GM12878 (cell line): ENCODE results near the gene PLEKHM2. TPM values are rescaled to one million over a fixed set of nuclear protein-coding genes. Genes with fewer than 3 reads are reported as not detected.

Experiments used
- ATAC-seq: fragments of 200-7000 bp; cut with Tn5 transposase; 3 replicates; pipeline ENCODE4 v1.9.1; 2020; ENCODE audit warnings: mild to moderate bottlenecking, moderate library complexity
- BruUV-seq: library from RNA; stranded (reverse); fragments of 400-500 nt; replicated peaks from 2 replicates; lab custom pipeline; 2021; lab: Mats Ljungman, UMichigan
- CTCF ChIA-PET: fragments of 300-600 bp; sonication (Branson Sonifier 250); formaldehyde crosslinking; extraction: SDS; loops from one replicate; lab custom pipeline; 2021; ENCODE audit warnings: inconsistent platforms; lab: Yijun Ruan, JAX
- POLR2A ChIA-PET: fragments of 350-600 bp; formaldehyde crosslinking; extraction: SDS; loops from one replicate; lab custom pipeline; 2021; ENCODE audit warnings: inconsistent platforms; lab: Charles Lee
- RAD21 ChIA-PET: fragments of 300-600 bp; sonication (Branson Sonifier 250); formaldehyde crosslinking; loops from one replicate; lab custom pipeline; 2023; ENCODE audit warnings: antibody characterized with exemption; ENCODE audit not compliant: unreplicated experiment; lab: Charles Lee
- SMC1A ChIA-PET: fragments of 300-600 bp; sonication (Branson Sonifier 250); formaldehyde crosslinking; loops from one replicate; lab custom pipeline; 2023; ENCODE audit not compliant: unreplicated experiment, uncharacterized antibody; lab: Charles Lee
- DNase-seq: peaks from one replicate; pipeline ENCODE4 v3.0.0-alpha.2; 2011; ENCODE audit warnings: low read depth, low spot score
- FAIRE-seq: peaks from 3 replicates; lab custom pipeline; 2011; peaks lifted over from hg19 to GRCh38; lab: Jason Lieb, UNC
- H2AFZ ChIP-seq: 2 replicates; pipeline ENCODE4 v1.6.0; 2011; ENCODE audit warnings: low read depth, low read length, control low read depth; ENCODE audit not compliant: control insufficient read depth
- H3K27ac ChIP-seq: 2 replicates; pipeline ENCODE4 v1.5.1; 2011; ENCODE audit warnings: control low read depth; ENCODE audit not compliant: control insufficient read depth, insufficient read depth
- H3K27me3 ChIP-seq, 2 experiments: replicated peaks in 1 of 2; 2 replicates each; pipeline versions ENCODE4 v1.6.0 to v1.6.1; 2011; ENCODE audit warnings: low read length in 1 of 2; ENCODE audit not compliant: control insufficient read depth in 2 of 2, insufficient read depth in 2 of 2
- H3K36me3 ChIP-seq, 2 experiments: 2 replicates each; pipeline ENCODE4 v1.5.1; 2011; ENCODE audit warnings: low read length in 1 of 2; ENCODE audit not compliant: control insufficient read depth in 2 of 2, insufficient read depth in 2 of 2
- H3K4me1 ChIP-seq: 2 replicates; pipeline ENCODE4 v1.6.1; 2011; ENCODE audit warnings: mild to moderate bottlenecking, low read length, moderate library complexity, mixed read lengths; ENCODE audit not compliant: control insufficient read depth, insufficient read depth
- H3K4me2 ChIP-seq: 2 replicates; pipeline ENCODE4 v1.6.0; 2011; ENCODE audit warnings: control low read depth; ENCODE audit not compliant: control insufficient read depth, insufficient read depth
- H3K4me3 ChIP-seq: fragments of 200-600 bp; sonication (generic); 2 replicates; pipeline ENCODE4 v1.5.1; 2016
- H3K79me2 ChIP-seq: 2 replicates; pipeline ENCODE4 v1.6.0; 2011; ENCODE audit warnings: low read length; ENCODE audit not compliant: control insufficient read depth, insufficient read depth
- H3K9ac ChIP-seq: 2 replicates; pipeline ENCODE4 v1.8.0; 2011; ENCODE audit warnings: low read length, control low read depth, mixed read lengths; ENCODE audit not compliant: control insufficient read depth, insufficient read depth
- H3K9me3 ChIP-seq: replicated peaks from 3 replicates; pipeline ENCODE4 v1.5.1; 2011; ENCODE audit warnings: mild to moderate bottlenecking, low read length; ENCODE audit not compliant: control insufficient read depth, insufficient read depth
- H4K20me1 ChIP-seq: 2 replicates; pipeline ENCODE4 v1.6.0; 2011; ENCODE audit not compliant: control insufficient read depth, insufficient read depth
- BCLAF1 ChIP-seq: fragments of 450-650 bp; IDR thresholded peaks from 2 replicates; pipeline ENCODE4 v1.6.1; 2017; ENCODE audit warnings: antibody characterized with exemption, mild to moderate bottlenecking, moderate library complexity
- BHLHE40 ChIP-seq, 2 experiments: fragments of 450-650 bp in 1 of 2; IDR thresholded peaks; 2 replicates each; pipeline ENCODE4 v1.6.1; 2011 to 2017; ENCODE audit warnings: low read depth in 2 of 2, borderline replicate concordance in 1 of 2, improper control_type of control experiment in 1 of 2, low read length in 1 of 2, mild to moderate bottlenecking in 1 of 2
- CHD4 ChIP-seq: fragments of 200-600 bp; sonication (generic); IDR thresholded peaks from 2 replicates; pipeline ENCODE4 v1.6.1; 2016; ENCODE audit warnings: mild to moderate bottlenecking
- CUX1 ChIP-seq: IDR thresholded peaks from 2 replicates; pipeline ENCODE4 v1.6.1; 2012; ENCODE audit warnings: improper control_type of control experiment, low read depth, low read length; ENCODE audit not compliant: insufficient replicate concordance
- HCFC1 ChIP-seq: fragments of 150-350 bp; IDR thresholded peaks from 2 replicates; pipeline ENCODE4 v1.6.1; 2014; ENCODE audit warnings: low read length
- KDM1A ChIP-seq: fragments of 200-600 bp; sonication (generic); IDR thresholded peaks from 2 replicates; pipeline ENCODE4 v1.6.1; 2016; ENCODE audit warnings: borderline replicate concordance
- REST ChIP-seq: IDR thresholded peaks from 2 replicates; pipeline ENCODE4 v1.6.1; 2012; ENCODE audit warnings: mild to moderate bottlenecking, low read depth, low read length
- SRF ChIP-seq, 2 experiments: IDR thresholded peaks; 2 replicates each; pipeline ENCODE4 v1.6.1; 2011; ENCODE audit warnings: low read depth in 2 of 2, low read length in 2 of 2, mild to moderate bottlenecking in 1 of 2, moderate library complexity in 1 of 2
- ZNF274 ChIP-seq: IDR thresholded peaks from one replicate; pipeline ENCODE4 v1.8.0; 2011; ENCODE audit not compliant: insufficient read length, insufficient read depth
- WGBS: methylation state at CpG from one replicate; pipeline ENCODE4 v1.1.6; 2016; ENCODE audit warnings: low lambda C conversion rate; ENCODE audit not compliant: insufficient replicate concordance, insufficient coverage; ENCODE audit errors: missing lambda C conversion rate; 5-methylcytosine and 5-hydroxymethylcytosine counted together
- in situ Hi-C: fragments of 300-500 bp; cut with MboI; formaldehyde crosslinking; loops from 9 replicates; pipeline ENCODE4 v1.14.3; 2018; ENCODE audit warnings: mixed read lengths
- intact Hi-C: fragments of 100-400 bp; cut with micrococcal nuclease; formaldehyde crosslinking; loops from one replicate; pipeline ENCODE4 v1.14.2; 2022; ENCODE audit not compliant: unreplicated experiment
- polyA plus RNA-seq, 11 experiments: library from polyadenylated mRNA; depleted of rRNA in 4 of 11; unstranded in 6 of 11; stranded (reverse) in 5 of 11; fragments of >200 nt; fragmentation: Nextera tagmentation in 4 of 11; fragmentation: Illumina TruSeq in 1 of 11; extraction: Ambion mirVana in 4 of 11; extraction: Trizol in 1 of 11; gene quantifications; 1 replicate in 1 of 11; 2 replicates in 10 of 11; pipeline versions ENCODE4 v1.2.1 to v1.2.3, GENCODE V29; 2011 to 2016; ENCODE audit warnings: inconsistent platforms in 2 of 11, missing spikeins in 2 of 11, low read depth in 1 of 11
- total RNA-seq, 4 experiments: library from RNA; depleted of rRNA in 3 of 4; stranded (reverse); fragments of >200 nt in 3 of 4; fragmentation: Illumina TruSeq in 1 of 4; extraction: Trizol in 1 of 4; gene quantifications; 2 replicates each; pipeline versions ENCODE4 v1.2.1 to v1.2.3, GENCODE V29; 2013 to 2021

PLEKHM2 gene
- total and polyA plus RNA-seq, 10 of the 15 experiments (the other 5 are each of a cell fraction or from before 2014, with no cell fraction given), result 0.37 to 55.2 (median 19.3) TPM

GRCh38 chr1:15731735-15732685 lies 47.9 kb downstream of the PLEKHM2 start:
- 96% methylated on average over 38 of the region's 39 CpGs for WGBS
- Histone ChIP-seq H3K4me1 (no peaks in the 10 kb centered on the region), H2AFZ (no peak overlapping the region), H4K20me1 (no peaks in the 10 kb centered on the region), H3K27me3 (no peaks in the 10 kb centered on the region), H3K9ac (no peak overlapping the region), H3K27ac (no peak overlapping the region), H3K79me2 (no peaks in the 10 kb centered on the region), H3K36me3 (peaks cover 11 to 26% of the 10 kb centered on the region in 2 experiments), H3K4me3 (no peak overlapping the region), H3K4me2 (no peak overlapping the region), H3K9me3 (no peaks in the 10 kb centered on the region)
- BruUV-seq, result no TSS peak
- ATAC-seq (no peak), DNase-seq (no peak), FAIRE-seq (no peak)
- intact Hi-C loops (loop anchor here (5.0 kb wide), 1 partner anchor 300 kb away; no protein-coding TSS in a partner anchor), in situ Hi-C loops (no loop called here)
- CTCF ChIA-PET, result interaction anchor here (0.6 to 1.0 kb wide), 2 partner anchors 9 to 50 kb away, joined by 3 to 4 read pairs; no protein-coding TSS in a partner anchor
- RAD21 ChIA-PET, result interaction anchor here (0.6 kb wide), 1 partner anchor 160 kb away, joined by 3 read pairs; no protein-coding TSS in a partner anchor
- SMC1A ChIA-PET, result no interaction called here
- POLR2A ChIA-PET, result interaction anchor here (0.6 kb wide), 1 partner anchor 51 kb away, joined by 4 read pairs; no protein-coding TSS in a partner anchor
- TF ChIP-seq CUX1 (no peak), BCLAF1 (no peak), REST (no peak), HCFC1 (no peak), BHLHE40 (IDR thresholded peaks at IDR 0.05; ENCODE audit: borderline replicate concordance in 1 of 2, low read depth in 2 of 2, low read length in 1 of 2) (no peak), CHD4 (no peak), KDM1A (no peak), ZNF274 (no peak), SRF (IDR thresholded peaks at IDR 0.05; ENCODE audit: low read depth in 2 of 2, low read length in 2 of 2) (no peak)
